ENCODE measurements around the gene GRB10. TPM values are rescaled to one million over a fixed set of nuclear protein-coding genes. Genes with fewer than 3 reads are reported as not detected.

The GRB10 gene
- total RNA-seq, 1 donor from 2014 or later, result 48.6 TPM

DNA sequence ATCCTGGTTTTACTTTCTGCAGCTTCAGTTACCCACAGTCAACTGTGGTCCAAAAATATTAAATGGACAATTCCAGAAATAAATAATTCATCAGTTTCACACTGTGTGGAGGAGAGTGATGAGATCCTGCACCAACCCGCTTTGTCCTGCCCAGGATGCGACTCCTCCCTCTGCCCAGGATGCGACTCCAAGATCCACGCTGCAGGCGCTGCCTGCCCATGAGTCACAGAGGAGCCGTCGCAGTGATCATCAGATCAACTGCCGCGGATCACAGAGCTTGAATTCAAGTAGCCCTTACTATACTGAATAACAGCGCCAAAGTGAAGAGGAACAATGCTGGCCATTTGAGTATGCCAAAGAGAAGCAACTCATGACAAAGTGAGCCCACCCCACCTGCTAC lies 61.5 kb downstream of the GRB10 start:
- H3K36me3 ChIP-seq, result no peaks in the 10 kb centered on the region
- H3K27me3 ChIP-seq, result no peaks in the 10 kb centered on the region
- H3K9me3 ChIP-seq, result no peaks in the 10 kb centered on the region
- no peak overlapping the region for H3K27ac ChIP-seq
- DNase-seq (ENCODE audit: extremely low spot score in 2 of 2), result no peak
- TF ChIP-seq POLR2AphosphoS5 (IDR thresholded peaks at IDR 0.05; ENCODE audit: insufficient read depth in 1 of 2, low read depth in 1 of 2), result no peak
- TF ChIP-seq POLR2A (IDR thresholded peaks at IDR 0.05), result no peak
- TF ChIP-seq, protein P1, sequence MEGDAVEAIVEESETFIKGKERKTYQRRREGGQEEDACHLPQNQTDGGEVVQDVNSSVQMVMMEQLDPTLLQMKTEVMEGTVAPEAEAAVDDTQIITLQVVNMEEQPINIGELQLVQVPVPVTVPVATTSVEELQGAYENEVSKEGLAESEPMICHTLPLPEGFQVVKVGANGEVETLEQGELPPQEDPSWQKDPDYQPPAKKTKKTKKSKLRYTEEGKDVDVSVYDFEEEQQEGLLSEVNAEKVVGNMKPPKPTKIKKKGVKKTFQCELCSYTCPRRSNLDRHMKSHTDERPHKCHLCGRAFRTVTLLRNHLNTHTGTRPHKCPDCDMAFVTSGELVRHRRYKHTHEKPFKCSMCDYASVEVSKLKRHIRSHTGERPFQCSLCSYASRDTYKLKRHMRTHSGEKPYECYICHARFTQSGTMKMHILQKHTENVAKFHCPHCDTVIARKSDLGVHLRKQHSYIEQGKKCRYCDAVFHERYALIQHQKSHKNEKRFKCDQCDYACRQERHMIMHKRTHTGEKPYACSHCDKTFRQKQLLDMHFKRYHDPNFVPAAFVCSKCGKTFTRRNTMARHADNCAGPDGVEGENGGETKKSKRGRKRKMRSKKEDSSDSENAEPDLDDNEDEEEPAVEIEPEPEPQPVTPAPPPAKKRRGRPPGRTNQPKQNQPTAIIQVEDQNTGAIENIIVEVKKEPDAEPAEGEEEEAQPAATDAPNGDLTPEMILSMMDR (IDR thresholded peaks at IDR 0.05), result no peak
- intact Hi-C loops (cut with DNase I), result no loop called here
- no peak overlapping the region for H3K4me3 ChIP-seq
- peaks cover 8% of the 10 kb centered on the region for H3K4me1 ChIP-seq

DNA sequence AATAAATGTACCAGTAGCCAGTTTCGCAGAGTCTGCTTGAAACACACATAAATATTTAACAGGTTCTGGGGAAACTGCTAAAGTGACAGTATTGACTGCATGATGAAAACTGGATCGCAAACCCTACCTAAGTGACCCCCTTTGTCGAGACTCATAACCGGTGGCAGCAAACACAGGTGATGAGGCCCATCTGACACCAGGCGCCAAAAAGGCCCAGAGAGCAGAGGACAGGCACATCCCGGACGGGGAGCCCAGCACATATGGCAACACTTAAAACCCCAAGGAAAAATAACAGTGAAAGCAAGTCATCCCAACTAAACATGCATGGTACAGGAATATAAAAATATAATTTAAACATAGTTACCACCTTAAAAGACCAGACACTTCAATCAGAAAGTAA lies 62.4 kb downstream of the GRB10 start:
- intact Hi-C loops (cut with DNase I), result no loop called here
- TF ChIP-seq POLR2AphosphoS5 (IDR thresholded peaks at IDR 0.05; ENCODE audit: insufficient read depth in 1 of 2, low read depth in 1 of 2) (no peak), POLR2A (IDR thresholded peaks at IDR 0.05) (no peak)
- TF ChIP-seq, protein P1 (IDR thresholded peaks at IDR 0.05), result no peak
- H3K4me1 ChIP-seq, result peaks cover 8% of the 10 kb centered on the region
- no peak overlapping the region for H3K27ac ChIP-seq
- H3K9me3 ChIP-seq, result no peaks in the 10 kb centered on the region
- H3K4me3 ChIP-seq, result no peak overlapping the region
- DNase-seq (ENCODE audit: extremely low spot score in 2 of 2), result no peak
- no peaks in the 10 kb centered on the region for H3K27me3 ChIP-seq
- H3K36me3 ChIP-seq, result no peaks in the 10 kb centered on the region

DNA sequence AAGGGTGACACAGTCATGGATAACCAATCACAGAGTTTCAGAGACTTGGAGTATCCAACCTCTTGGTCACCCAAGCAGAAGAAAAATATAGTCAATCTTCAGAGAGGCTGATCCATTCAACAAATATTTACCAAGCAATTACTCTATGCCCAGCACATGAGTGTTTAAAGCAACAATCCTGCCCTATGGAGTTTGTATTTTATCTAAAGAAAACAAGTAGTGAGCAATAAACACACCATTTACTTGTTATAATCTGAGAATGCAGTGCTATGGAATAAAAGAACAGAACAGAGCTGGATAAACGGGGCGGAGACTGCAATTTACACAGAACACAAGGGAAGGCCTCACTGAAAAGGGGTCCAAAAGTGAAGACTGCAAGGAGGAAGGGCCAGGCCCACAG lies 63.8 kb downstream of the GRB10 start:
- no peak for DNase-seq (ENCODE audit: extremely low spot score in 2 of 2)
- H3K4me3 ChIP-seq, result no peak overlapping the region
- H3K36me3 ChIP-seq, result no peaks in the 10 kb centered on the region
- intact Hi-C loops (cut with DNase I), result no loop called here
- no peak overlapping the region for H3K27ac ChIP-seq
- no peaks in the 10 kb centered on the region for H3K27me3 ChIP-seq
- TF ChIP-seq POLR2AphosphoS5 (IDR thresholded peaks at IDR 0.05; ENCODE audit: insufficient read depth in 1 of 2, low read depth in 1 of 2) (no peak), POLR2A (IDR thresholded peaks at IDR 0.05) (no peak)
- TF ChIP-seq, protein P1 (IDR thresholded peaks at IDR 0.05), result no peak
- peaks cover 8% of the 10 kb centered on the region for H3K4me1 ChIP-seq
- H3K9me3 ChIP-seq, result no peaks in the 10 kb centered on the region

DNA sequence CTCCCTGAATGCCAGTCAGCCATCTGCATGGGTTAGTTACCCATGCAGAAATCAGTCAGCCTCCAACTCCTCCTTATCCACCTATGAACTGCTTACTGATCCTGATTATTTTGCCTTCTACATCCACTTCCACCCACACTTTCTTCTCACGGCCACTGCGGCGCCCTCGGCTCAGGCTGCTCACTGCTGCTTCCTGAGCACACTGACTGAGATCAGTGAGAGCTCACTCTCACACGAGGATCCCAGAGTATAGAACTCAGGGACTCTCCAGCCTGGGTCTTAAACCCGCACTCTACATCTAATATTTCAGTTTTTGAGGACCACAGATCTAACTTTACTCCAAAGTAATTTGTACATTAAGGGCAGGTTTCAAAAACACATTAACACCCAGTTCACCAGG lies 64.4 kb downstream of the GRB10 start:
- Histone ChIP-seq H3K9me3 (no peaks in the 10 kb centered on the region), H3K36me3 (no peaks in the 10 kb centered on the region), H3K4me3 (no peak overlapping the region), H3K27ac (no peak overlapping the region), H3K4me1 (peaks cover 8% of the 10 kb centered on the region), H3K27me3 (no peaks in the 10 kb centered on the region)
- no peak for DNase-seq (ENCODE audit: extremely low spot score in 2 of 2)
- TF ChIP-seq POLR2AphosphoS5 (IDR thresholded peaks at IDR 0.05; ENCODE audit: insufficient read depth in 1 of 2, low read depth in 1 of 2) (no peak), POLR2A (IDR thresholded peaks at IDR 0.05) (no peak)
- TF ChIP-seq, protein P1 (IDR thresholded peaks at IDR 0.05), result no peak
- intact Hi-C loops (cut with DNase I), result no loop called here

DNA sequence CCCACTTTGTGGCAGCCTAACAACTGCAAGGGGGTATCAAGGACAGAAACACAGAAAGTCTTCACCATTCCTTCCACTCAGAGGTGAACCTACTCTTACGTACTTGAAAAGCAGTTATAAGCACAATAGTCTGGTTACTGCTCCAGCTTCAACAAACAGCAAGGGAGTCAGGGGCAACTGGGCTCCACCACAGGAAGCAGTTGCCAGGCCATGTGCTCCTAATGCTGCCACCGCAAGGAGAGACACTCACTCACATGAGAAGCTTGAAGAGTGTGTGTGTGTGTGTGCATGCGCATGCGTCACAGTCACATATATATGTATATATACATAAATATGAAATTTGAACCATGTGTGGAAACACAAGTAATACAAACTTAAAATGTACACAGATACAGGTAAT lies 65.5 kb downstream of the GRB10 start:
- no peaks in the 10 kb centered on the region for H3K9me3 ChIP-seq
- no peak overlapping the region for H3K4me3 ChIP-seq
- TF ChIP-seq POLR2A (IDR thresholded peaks at IDR 0.05) (no peak), POLR2AphosphoS5 (IDR thresholded peaks at IDR 0.05; ENCODE audit: insufficient read depth in 1 of 2, low read depth in 1 of 2) (no peak)
- TF ChIP-seq, protein P1 (IDR thresholded peaks at IDR 0.05), result no peak
- DNase-seq (ENCODE audit: extremely low spot score in 2 of 2), result no peak
- intact Hi-C loops (cut with DNase I), result no loop called here
- no peaks in the 10 kb centered on the region for H3K27me3 ChIP-seq
- H3K27ac ChIP-seq, result no peak overlapping the region
- H3K36me3 ChIP-seq, result no peaks in the 10 kb centered on the region
- peaks cover 8% of the 10 kb centered on the region for H3K4me1 ChIP-seq
